ENCODE data around the gene ENTR1. TPM values are rescaled to one million over a fixed set of nuclear protein-coding genes. Genes with fewer than 3 reads are reported as not detected.

Gene ENTR1
- total RNA-seq, 3 donors from 2014 or later, result 23.7 to 54.4 (median 36.0) TPM

GRCh38 chr9:136438548-136439480 is 28.4 kb upstream of the ENTR1 start:
- Histone ChIP-seq H3K27ac (peak overlapping the region; percentile 68 to 87), H3K4me1 (peaks cover 0 to 21% of the 10 kb centered on the region in 2 donors), H3K4me3 (peak overlapping the region; percentile 79 to 100 (median 95)), H3K36me3 (no peaks in the 10 kb centered on the region), H3K9me3 (no peaks in the 10 kb centered on the region), H3K27me3 (no peaks in the 10 kb centered on the region)
- TF ChIP-seq, protein P1, sequence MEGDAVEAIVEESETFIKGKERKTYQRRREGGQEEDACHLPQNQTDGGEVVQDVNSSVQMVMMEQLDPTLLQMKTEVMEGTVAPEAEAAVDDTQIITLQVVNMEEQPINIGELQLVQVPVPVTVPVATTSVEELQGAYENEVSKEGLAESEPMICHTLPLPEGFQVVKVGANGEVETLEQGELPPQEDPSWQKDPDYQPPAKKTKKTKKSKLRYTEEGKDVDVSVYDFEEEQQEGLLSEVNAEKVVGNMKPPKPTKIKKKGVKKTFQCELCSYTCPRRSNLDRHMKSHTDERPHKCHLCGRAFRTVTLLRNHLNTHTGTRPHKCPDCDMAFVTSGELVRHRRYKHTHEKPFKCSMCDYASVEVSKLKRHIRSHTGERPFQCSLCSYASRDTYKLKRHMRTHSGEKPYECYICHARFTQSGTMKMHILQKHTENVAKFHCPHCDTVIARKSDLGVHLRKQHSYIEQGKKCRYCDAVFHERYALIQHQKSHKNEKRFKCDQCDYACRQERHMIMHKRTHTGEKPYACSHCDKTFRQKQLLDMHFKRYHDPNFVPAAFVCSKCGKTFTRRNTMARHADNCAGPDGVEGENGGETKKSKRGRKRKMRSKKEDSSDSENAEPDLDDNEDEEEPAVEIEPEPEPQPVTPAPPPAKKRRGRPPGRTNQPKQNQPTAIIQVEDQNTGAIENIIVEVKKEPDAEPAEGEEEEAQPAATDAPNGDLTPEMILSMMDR (IDR thresholded peaks at IDR 0.05), result no peak
- intact Hi-C loops (cut with DNase I; ENCODE audit: low total_unique reads), result no loop called here
- no peak for DNase-seq (ENCODE audit: low spot score in 2 of 2)

DNA sequence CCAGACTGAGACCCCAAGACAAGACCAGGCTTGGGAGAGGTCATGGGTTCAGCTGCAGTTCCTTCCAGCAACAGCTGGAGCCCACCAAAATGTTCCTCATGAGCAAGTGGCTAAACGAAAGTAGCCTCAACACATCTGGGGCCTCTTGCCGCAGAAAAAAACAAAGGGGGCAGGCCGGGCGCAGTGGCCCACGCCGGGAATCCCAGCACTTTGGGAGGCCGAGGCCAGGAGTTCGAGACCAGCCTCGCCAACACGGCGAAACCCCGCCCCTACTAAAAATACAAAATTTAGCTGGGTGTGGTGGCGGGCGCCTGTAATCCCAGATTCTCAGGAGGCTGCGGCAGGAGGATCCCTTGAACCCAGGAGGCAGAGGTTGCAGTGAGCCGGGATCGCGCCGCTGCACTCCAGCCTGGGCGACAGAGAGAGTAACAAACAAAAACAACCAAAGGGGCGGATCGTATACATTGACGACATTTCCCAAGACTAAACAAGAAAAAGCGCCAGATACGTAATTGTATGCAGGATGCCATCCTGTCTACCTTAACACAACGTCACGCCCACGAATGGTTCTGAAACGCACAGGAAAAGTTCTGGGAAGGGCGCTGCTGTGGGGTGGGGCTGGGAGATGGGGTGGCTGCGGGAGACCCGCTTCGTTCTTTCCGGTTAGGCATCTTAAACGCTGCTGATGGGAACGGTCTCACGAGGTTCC is 27.6 kb upstream of the ENTR1 start:
- H3K27me3 ChIP-seq, result no peaks in the 10 kb centered on the region
- H3K9me3 ChIP-seq, result no peaks in the 10 kb centered on the region
- H3K4me3 ChIP-seq, result peak overlapping the region; percentile 79 to 100 (median 95)
- H3K27ac ChIP-seq, result no peak overlapping the region
- no peak for DNase-seq (ENCODE audit: low spot score in 2 of 2)
- no peaks in the 10 kb centered on the region for H3K36me3 ChIP-seq
- TF ChIP-seq, protein P1 (IDR thresholded peaks at IDR 0.05), result no peak
- TF ChIP-seq POLR2A (IDR thresholded peaks at IDR 0.05) (no peak), POLR2AphosphoS5 (IDR thresholded peaks at IDR 0.05) (no peak)
- intact Hi-C loops (cut with DNase I; ENCODE audit: low total_unique reads), result no loop called here
- H3K4me1 ChIP-seq, result peaks cover 0 to 21% of the 10 kb centered on the region in 2 donors

GRCh38 chr9:136437430-136437829 is 27.0 kb upstream of the ENTR1 start:
- Histone ChIP-seq H3K4me3 (peak overlapping the region in 2 of 3 donors; percentile 95 to 100), H3K27ac (no peak overlapping the region)

GRCh38 chr9:136436055-136436634 is 25.7 kb upstream of the ENTR1 start:
- peaks cover 0 to 21% of the 10 kb centered on the region in 2 donors for H3K4me1 ChIP-seq
- DNase-seq (ENCODE audit: low spot score in 2 of 2), result no peak
- TF ChIP-seq POLR2AphosphoS5 (IDR thresholded peaks at IDR 0.05), result no peak
- TF ChIP-seq POLR2A (IDR thresholded peaks at IDR 0.05), result no peak
- TF ChIP-seq, protein P1 (IDR thresholded peaks at IDR 0.05), result no peak
- no peak overlapping the region for H3K4me3 ChIP-seq
- no peaks in the 10 kb centered on the region for H3K36me3 ChIP-seq
- H3K27ac ChIP-seq, result no peak overlapping the region
- H3K27me3 ChIP-seq, result no peaks in the 10 kb centered on the region
- H3K9me3 ChIP-seq, result no peaks in the 10 kb centered on the region
- intact Hi-C loops (cut with DNase I; ENCODE audit: low total_unique reads), result no loop called here

More at GRCh38 chr9:136437430-136437829, 27.0 kb upstream of the ENTR1 start:
- H3K36me3 ChIP-seq, result no peaks in the 10 kb centered on the region
- peaks cover 0 to 21% of the 10 kb centered on the region in 2 donors for H3K4me1 ChIP-seq
- no peak for DNase-seq (ENCODE audit: low spot score in 2 of 2)
- no peak for TF ChIP-seq POLR2A (IDR thresholded peaks at IDR 0.05)
- TF ChIP-seq, protein P1 (IDR thresholded peaks at IDR 0.05), result no peak
- no peak for TF ChIP-seq POLR2AphosphoS5 (IDR thresholded peaks at IDR 0.05)
- no peaks in the 10 kb centered on the region for H3K9me3 ChIP-seq
- intact Hi-C loops (cut with DNase I; ENCODE audit: low total_unique reads), result no loop called here
- no peaks in the 10 kb centered on the region for H3K27me3 ChIP-seq
